Esophagus squamous epithelium (tissue), 4 donors: ENCODE data around the gene CDRT4.

Source experiments
- CTCF ChIP-seq, 6 experiments: fragments of 450-650 bp in 4 of 6; fragments of 200-600 bp in 2 of 6; sonication (generic) in 2 of 6; IDR thresholded peaks; one replicate each; pipeline ENCODE4 v1.5.1; 2016 to 2019; ENCODE audit warnings: antibody characterized with exemption in 6 of 6, mild to moderate bottlenecking in 4 of 6, moderate library complexity in 4 of 6
- POLR2A ChIP-seq, 4 donors: fragments of 450-650 bp; IDR thresholded peaks; one replicate each; pipeline ENCODE4 v1.6.1; 2017; ENCODE audit warnings: antibody characterized with exemption in 4 of 4, mild to moderate bottlenecking in 4 of 4, moderate library complexity in 3 of 4

- TF ChIP-seq CTCF (IDR thresholded peaks at IDR 0.05) (no peak), POLR2A (IDR thresholded peaks at IDR 0.05) (no peak)
These were observed 69.8 kb downstream of the CDRT4 start for GRCh38 chr17:15397620-15398019.
